ENCODE results near the gene DNAAF8. TPM values are rescaled to one million over a fixed set of nuclear protein-coding genes. Genes with fewer than 3 reads are reported as not detected.

Gene DNAAF8
- total RNA-seq, 2 experiments from 2014 or later: 0.21 to 0.40 TPM

GRCh38 chr16:4754865-4755264 lies 20.5 kb downstream of the DNAAF8 start:
- POLR2A ChIA-PET: no interaction called here
- peaks cover 37% of the 10 kb centered on the region for H3K36me3 Mint-ChIP-seq (ENCODE audit: low read depth)

DNA sequence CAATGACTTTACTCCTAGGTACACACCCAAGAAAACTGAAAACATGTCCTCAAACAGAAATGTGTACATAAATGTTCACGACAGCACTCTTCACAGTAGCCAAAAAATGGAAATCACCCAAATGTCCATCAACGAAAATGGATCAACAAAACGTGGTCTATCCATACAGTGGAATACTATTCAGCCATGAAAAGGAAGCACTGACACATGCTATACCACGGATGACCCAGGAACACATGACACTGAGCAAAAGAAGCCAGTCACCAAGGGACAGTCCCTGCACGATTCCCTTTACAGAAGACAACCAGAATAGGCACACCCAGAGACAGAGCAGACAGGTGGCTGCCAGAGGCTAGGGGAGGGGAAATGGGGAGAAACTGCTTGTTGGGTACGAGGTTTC lies 21.4 kb downstream of the DNAAF8 start:
- DNase-seq: no peak
- no peaks in the 10 kb centered on the region for H3K27me3 Mint-ChIP-seq
- POLR2A ChIA-PET: no interaction called here
- H3K4me3 Mint-ChIP-seq: no peak overlapping the region
- no peaks in the 10 kb centered on the region for H3K4me1 Mint-ChIP-seq
- no peak overlapping the region for H3K27ac Mint-ChIP-seq
- peaks cover 43% of the 10 kb centered on the region for H3K36me3 Mint-ChIP-seq (ENCODE audit: low read depth)
- CTCF ChIA-PET: no interaction called here
- peaks cover 3% of the 10 kb centered on the region for H3K9me3 Mint-ChIP-seq

More at GRCh38 chr16:4754865-4755264, 20.5 kb downstream of the DNAAF8 start:
- DNase-seq: no peak
- no peak overlapping the region for H3K27ac Mint-ChIP-seq
- no peaks in the 10 kb centered on the region for H3K4me1 Mint-ChIP-seq
- H3K27me3 Mint-ChIP-seq: no peaks in the 10 kb centered on the region
- H3K4me3 Mint-ChIP-seq: no peak overlapping the region
- peaks cover 3% of the 10 kb centered on the region for H3K9me3 Mint-ChIP-seq
- CTCF ChIA-PET: no interaction called here

GRCh38 chr16:4760221-4760910 lies 26.0 kb downstream of the DNAAF8 start:
- Mint-ChIP-seq H3K27ac (no peak overlapping the region), H3K27me3 (no peaks in the 10 kb centered on the region), H3K9me3 (peaks cover 3% of the 10 kb centered on the region), H3K4me3 (no peak overlapping the region), H3K36me3 (ENCODE audit: low read depth) (peaks cover 35% of the 10 kb centered on the region), H3K4me1 (peaks cover 9% of the 10 kb centered on the region)
- CTCF ChIA-PET: interaction anchor here (0.6 to 1.6 kb wide), 2 partner anchors 21 to 26 kb away, joined by 3 to 5 read pairs; partner anchors contain the start of genes ANKS3 and DNAAF8
- no peak for DNase-seq
- POLR2A ChIA-PET: no interaction called here

- CTCF ChIA-PET: interaction anchor here (0.6 to 1.4 kb wide), 2 partner anchors 8 to 28 kb away, joined by 3 read pairs; partner anchors contain the start of gene DNAAF8
Observed at GRCh38 chr16:4762205-4762604, 27.9 kb downstream of the DNAAF8 start.

GRCh38 chr16:4763791-4764190 lies 29.5 kb downstream of the DNAAF8 start:
- H3K27ac Mint-ChIP-seq: no peak overlapping the region
- H3K4me1 Mint-ChIP-seq: peaks cover 34% of the 10 kb centered on the region
- H3K27me3 Mint-ChIP-seq: no peaks in the 10 kb centered on the region
- no peak for DNase-seq
- no peaks in the 10 kb centered on the region for H3K9me3 Mint-ChIP-seq
- ChIA-PET POLR2A (interaction anchor here (0.6 kb wide), 1 partner anchor 113 kb away, joined by 3 read pairs; no protein-coding TSS in a partner anchor), CTCF (interaction anchor here (0.6 to 1.1 kb wide), 3 partner anchors 18 to 120 kb away, joined by 3 to 4 read pairs (median 3); no protein-coding TSS in a partner anchor)
- H3K4me3 Mint-ChIP-seq: no peak overlapping the region
- peaks cover 26% of the 10 kb centered on the region for H3K36me3 Mint-ChIP-seq (ENCODE audit: low read depth)

More at GRCh38 chr16:4762205-4762604, 27.9 kb downstream of the DNAAF8 start:
- POLR2A ChIA-PET: no interaction called here
- H3K4me3 Mint-ChIP-seq: no peak overlapping the region
- no peak overlapping the region for H3K27ac Mint-ChIP-seq
- no peaks in the 10 kb centered on the region for H3K27me3 Mint-ChIP-seq
- H3K36me3 Mint-ChIP-seq (ENCODE audit: low read depth): peaks cover 32% of the 10 kb centered on the region
- peaks cover 21% of the 10 kb centered on the region for H3K4me1 Mint-ChIP-seq
- no peak for DNase-seq
- H3K9me3 Mint-ChIP-seq: no peaks in the 10 kb centered on the region

DNA sequence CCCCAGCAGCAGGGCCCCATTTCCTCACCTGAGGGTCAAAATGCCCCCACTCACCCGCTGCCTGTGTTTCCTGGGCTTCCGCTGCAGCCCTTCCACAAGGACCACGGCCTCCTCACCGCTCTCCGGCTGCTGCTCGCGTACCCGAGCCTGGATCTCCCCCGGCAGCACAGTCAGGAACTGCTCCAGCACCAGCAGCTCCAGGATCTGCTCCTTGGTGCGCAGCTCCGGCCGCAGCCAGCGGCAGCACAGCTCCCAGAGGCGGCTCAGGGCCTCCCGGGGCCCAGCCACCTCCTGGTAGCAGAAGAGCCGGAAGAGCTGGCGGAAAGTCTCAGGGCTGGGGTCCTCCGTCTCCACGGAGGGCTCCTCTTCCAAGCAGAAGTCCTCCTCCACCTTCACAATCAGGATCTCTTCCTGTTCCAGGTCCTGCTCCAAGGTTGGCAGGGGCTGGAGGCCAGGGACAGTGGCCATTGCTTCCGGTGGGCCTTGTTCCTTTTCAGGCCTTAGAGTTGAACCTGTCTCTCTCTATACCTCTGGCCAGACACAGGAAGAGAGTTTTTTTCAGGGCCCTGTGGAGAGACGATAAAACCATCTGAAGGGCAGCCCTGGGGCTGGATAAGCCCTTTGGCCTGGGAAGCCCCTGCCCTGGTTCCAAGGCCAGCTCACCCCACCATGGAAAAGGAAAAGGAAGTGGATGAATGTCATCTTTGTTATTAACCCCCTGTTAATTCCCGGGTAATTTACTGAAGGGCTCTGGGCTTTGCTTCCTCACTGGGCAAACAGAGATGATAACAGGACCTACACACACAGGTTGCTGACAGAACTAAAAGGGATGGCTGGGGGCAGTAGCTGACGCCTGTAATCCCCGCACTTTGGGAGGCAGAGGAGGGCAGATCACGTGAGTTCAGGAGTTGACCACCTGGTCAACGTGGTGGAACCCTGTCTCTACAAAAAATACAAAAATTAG lies 31.5 kb downstream of the DNAAF8 start:
- Mint-ChIP-seq H3K9me3 (no peaks in the 10 kb centered on the region), H3K4me1 (peaks cover 35% of the 10 kb centered on the region), H3K27ac (peak overlapping the region; percentile 91), H3K36me3 (ENCODE audit: low read depth) (peaks cover 13% of the 10 kb centered on the region), H3K27me3 (no peaks in the 10 kb centered on the region), H3K4me3 (peak overlapping the region; percentile 90)
- POLR2A ChIA-PET: no interaction called here
- CTCF ChIA-PET: interaction anchor here (0.7 kb wide), 1 partner anchor 126 kb away, joined by 3 read pairs; no protein-coding TSS in a partner anchor
- DNase-seq: no peak

DNA sequence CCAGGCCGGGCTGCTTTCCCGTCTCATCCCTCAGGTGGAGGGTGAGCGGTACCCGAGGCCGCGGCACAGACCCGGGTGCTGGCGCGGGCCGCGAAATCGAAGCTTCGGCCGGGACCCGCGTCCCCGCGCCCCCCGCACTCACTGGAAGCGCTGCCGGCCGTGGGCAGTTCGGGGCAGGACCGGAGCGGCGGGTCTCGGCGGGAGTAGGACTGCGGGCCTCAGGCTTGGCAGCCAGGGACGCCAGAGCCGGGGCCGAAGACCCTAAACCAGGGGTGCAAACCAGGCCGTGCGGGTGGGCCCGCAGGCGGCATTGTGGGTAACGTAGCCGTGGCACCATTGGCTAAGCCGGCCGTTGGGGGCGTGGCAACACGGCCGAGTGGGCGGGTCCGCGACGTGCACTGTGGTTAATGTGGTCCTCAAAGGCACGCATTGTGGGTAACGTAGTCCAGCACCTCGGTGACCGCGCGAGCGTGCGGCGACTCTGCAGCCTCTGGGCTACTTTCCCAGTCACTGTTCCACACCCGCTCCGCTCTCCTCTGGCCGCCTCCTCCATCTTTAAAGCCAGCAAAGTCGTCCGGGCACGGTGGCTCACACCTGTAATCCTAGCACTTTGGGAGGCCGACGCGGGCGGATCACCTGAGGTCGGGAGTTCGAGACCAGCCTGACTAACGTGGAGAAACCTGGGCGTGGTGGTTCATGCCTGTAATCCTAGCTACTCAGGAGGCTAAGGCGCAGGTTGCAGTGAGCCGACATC lies 32.7 kb downstream of the DNAAF8 start, which contains the start of gene ZNF500:
TSS of gene ZNF500 (minus strand) at position 288 of the 754 bp plus-strand sequence. CDS start 1,184 bp downstream, outside the sequence.
- POLR2A ChIA-PET: no interaction called here
- peak within 1 kb of the TSS; percentile 92 for H3K27ac Mint-ChIP-seq
- DNase-seq: peak; percentile 96
- peak within 1 kb of the TSS; percentile 90 for H3K4me3 Mint-ChIP-seq
- H3K27me3 Mint-ChIP-seq: no peaks in the 10 kb centered on the region
- CTCF ChIA-PET: no interaction called here
- H3K4me1 Mint-ChIP-seq: peaks cover 35% of the 10 kb centered on the region
- no peaks in the 10 kb centered on the region for H3K9me3 Mint-ChIP-seq
- H3K36me3 Mint-ChIP-seq (ENCODE audit: low read depth): peaks cover 11% of the 10 kb centered on the region

DNA sequence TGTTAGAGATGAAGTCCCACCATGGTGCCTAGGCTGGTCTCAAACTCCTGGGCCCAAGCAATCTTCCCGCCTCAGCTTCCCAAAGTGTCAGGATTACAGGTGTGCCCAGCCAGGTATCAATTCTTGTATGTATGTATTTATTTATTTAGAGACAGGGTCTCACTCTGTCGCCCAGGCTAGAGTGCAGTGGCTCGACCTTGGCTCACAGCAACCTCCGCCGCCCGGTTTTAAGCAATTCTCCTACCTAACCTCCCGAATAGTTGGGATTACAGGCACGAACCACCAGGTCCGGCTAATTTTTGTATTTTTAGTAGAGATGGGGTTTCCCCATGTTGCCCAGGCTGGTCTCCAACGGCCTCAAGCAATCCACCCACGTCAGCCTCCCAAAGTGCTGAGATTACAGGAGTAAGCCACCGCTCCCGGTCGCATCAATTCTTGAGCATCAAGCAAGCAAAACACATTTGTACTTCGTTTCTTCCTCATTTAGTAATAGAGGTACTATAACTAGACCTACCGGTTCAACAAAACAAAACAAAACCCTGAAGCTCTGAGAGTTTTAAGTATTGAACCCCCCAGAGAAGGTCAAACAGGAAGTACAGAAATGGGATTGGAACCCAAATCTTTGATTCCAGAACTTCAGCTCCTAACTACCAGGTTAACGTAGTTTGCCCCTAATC lies 33.7 kb downstream of the DNAAF8 start:
- no peak for DNase-seq
- H3K4me1 Mint-ChIP-seq: peaks cover 35% of the 10 kb centered on the region
- ChIA-PET POLR2A (interaction anchor here (1.1 kb wide), 1 partner anchor 33 kb away, joined by 3 read pairs; the partner anchor contains the start of gene DNAAF8), CTCF (interaction anchor here (1.2 to 2.2 kb wide), 2 partner anchors 31 to 144 kb away, joined by 3 to 5 read pairs; partner anchors contain the start of gene MGRN1)
- H3K27me3 Mint-ChIP-seq: no peaks in the 10 kb centered on the region
- peak overlapping the region; percentile 88 for H3K27ac Mint-ChIP-seq
- H3K36me3 Mint-ChIP-seq (ENCODE audit: low read depth): peaks cover 9% of the 10 kb centered on the region
- H3K9me3 Mint-ChIP-seq: no peaks in the 10 kb centered on the region
- H3K4me3 Mint-ChIP-seq: peak overlapping the region; percentile 90

DNA sequence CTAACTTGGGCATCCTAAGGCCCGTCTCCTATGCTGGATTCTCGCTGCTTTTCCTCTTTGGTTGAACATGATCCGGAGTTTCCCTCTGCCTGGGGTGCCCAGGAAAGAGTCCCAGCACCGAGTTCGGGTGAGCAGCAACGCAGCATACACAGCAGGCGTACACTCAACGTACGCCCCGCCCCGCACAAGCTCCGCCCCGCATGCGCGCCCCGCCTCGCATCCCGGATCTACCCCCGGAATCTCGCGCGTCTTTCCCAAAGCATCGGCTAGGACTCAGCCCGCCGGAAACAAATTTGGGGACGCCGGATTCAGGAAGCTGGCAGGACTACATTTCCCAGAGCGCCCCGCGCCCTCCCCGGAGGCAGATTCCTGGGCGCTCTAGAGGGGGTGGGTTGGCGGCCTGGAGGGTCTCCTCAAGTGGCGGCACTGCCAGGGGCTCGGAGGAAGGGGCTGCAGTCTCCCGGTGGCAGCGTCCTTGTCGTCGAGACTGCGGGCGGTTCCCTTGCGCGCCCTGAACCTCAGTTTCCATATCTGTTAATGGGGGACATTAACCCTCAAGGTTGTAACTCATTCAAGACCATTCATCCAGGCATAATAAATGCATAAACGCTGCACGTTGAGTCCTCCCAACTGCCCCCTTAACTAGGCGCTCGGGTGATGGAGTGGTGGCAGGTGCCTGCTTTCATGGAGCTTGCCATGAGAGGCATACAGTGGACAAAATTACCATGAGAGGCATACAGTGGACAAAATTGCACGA lies 34.4 kb downstream of the DNAAF8 start:
- peaks cover 7% of the 10 kb centered on the region for H3K36me3 Mint-ChIP-seq (ENCODE audit: low read depth)
- peak; percentile 87 for DNase-seq
- H3K9me3 Mint-ChIP-seq: no peaks in the 10 kb centered on the region
- no peaks in the 10 kb centered on the region for H3K27me3 Mint-ChIP-seq
- ChIA-PET CTCF (interaction anchor here (1.2 to 2.2 kb wide), 2 partner anchors 32 to 145 kb away, joined by 3 to 5 read pairs; partner anchors contain the start of gene MGRN1), POLR2A (interaction anchor here (1.1 kb wide), 1 partner anchor 34 kb away, joined by 3 read pairs; the partner anchor contains the start of gene DNAAF8)
- peaks cover 34% of the 10 kb centered on the region for H3K4me1 Mint-ChIP-seq
- H3K27ac Mint-ChIP-seq: peak overlapping the region; percentile 88
- H3K4me3 Mint-ChIP-seq: peak overlapping the region; percentile 90

- peaks cover 7% of the 10 kb centered on the region for H3K36me3 Mint-ChIP-seq (ENCODE audit: low read depth)
- H3K9me3 Mint-ChIP-seq: no peaks in the 10 kb centered on the region
- H3K4me3 Mint-ChIP-seq: peak overlapping the region; percentile 19
- ChIA-PET POLR2A (interaction anchor here (1.1 kb wide), 1 partner anchor 34 kb away, joined by 3 read pairs; the partner anchor contains the start of gene DNAAF8), CTCF (interaction anchor here (2.2 kb wide), 1 partner anchor 145 kb away, joined by 5 read pairs; the partner anchor contains the start of gene MGRN1)
- peak overlapping the region; percentile 7 for H3K27ac Mint-ChIP-seq
- H3K27me3 Mint-ChIP-seq: no peaks in the 10 kb centered on the region
- DNase-seq: no peak
- H3K4me1 Mint-ChIP-seq: peaks cover 31% of the 10 kb centered on the region
Observed at GRCh38 chr16:4769306-4769638, 34.9 kb downstream of the DNAAF8 start.

DNA sequence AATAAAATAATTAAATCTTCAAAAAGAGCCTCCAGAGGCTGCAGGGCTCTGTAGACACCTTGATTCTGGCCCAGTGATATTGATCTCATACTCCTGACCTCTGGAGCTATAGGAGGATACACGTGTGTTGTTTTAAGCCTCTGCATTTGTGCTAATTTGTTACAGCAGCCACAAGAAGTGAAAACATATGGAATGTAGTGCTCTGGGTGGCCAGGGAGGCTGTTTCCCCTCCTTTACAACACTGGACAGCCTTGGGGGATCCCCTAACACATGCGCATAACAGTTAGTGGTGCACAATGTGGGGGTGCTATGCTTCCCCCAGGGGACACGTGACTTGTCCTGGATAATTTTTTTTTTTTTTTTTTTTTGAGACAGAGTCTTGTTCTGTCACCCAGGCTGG lies 37.3 kb downstream of the DNAAF8 start:
- CTCF ChIA-PET: no interaction called here
- no peaks in the 10 kb centered on the region for H3K36me3 Mint-ChIP-seq (ENCODE audit: low read depth)
- H3K4me3 Mint-ChIP-seq: no peak overlapping the region
- no peaks in the 10 kb centered on the region for H3K27me3 Mint-ChIP-seq
- no peaks in the 10 kb centered on the region for H3K9me3 Mint-ChIP-seq
- POLR2A ChIA-PET: no interaction called here
- no peak overlapping the region for H3K27ac Mint-ChIP-seq
- peaks cover 15% of the 10 kb centered on the region for H3K4me1 Mint-ChIP-seq
- DNase-seq: no peak

All from activated CD4-positive, alpha-beta T cell treated with anti-CD3 and anti-CD28 coated beads, Interleukin-2, amount 10 ng/mL, durations not matched to agents 7 days and 5 days (primary cell).